Measurements from ENCODE around the gene CP.

- TF ChIP-seq POLR2AphosphoS5 (IDR thresholded peaks at IDR 0.05; ENCODE audit: low read depth) (no peak), CREB1 (CRISPR knock-in tag; IDR thresholded peaks at IDR 0.05; ENCODE audit: low read depth) (no peak), EZH2 (IDR thresholded peaks at IDR 0.05; ENCODE audit: low read depth, unreplicated experiment) (no peak), REST (IDR thresholded peaks at IDR 0.05; ENCODE audit: unreplicated experiment) (no peak), EZH2phosphoT487 (IDR thresholded peaks at IDR 0.05; ENCODE audit: unreplicated experiment) (no peak), STAT1 (IDR thresholded peaks at IDR 0.05; ENCODE audit: unreplicated experiment) (no peak), JUNB (IDR thresholded peaks at IDR 0.05; ENCODE audit: unreplicated experiment) (no peak), NANOG (IDR thresholded peaks at IDR 0.05; ENCODE audit: borderline replicate concordance) (no peak), ZNF114 (CRISPR knock-in tag; IDR thresholded peaks at IDR 0.05) (no peak)
- TF ChIP-seq, protein P1, sequence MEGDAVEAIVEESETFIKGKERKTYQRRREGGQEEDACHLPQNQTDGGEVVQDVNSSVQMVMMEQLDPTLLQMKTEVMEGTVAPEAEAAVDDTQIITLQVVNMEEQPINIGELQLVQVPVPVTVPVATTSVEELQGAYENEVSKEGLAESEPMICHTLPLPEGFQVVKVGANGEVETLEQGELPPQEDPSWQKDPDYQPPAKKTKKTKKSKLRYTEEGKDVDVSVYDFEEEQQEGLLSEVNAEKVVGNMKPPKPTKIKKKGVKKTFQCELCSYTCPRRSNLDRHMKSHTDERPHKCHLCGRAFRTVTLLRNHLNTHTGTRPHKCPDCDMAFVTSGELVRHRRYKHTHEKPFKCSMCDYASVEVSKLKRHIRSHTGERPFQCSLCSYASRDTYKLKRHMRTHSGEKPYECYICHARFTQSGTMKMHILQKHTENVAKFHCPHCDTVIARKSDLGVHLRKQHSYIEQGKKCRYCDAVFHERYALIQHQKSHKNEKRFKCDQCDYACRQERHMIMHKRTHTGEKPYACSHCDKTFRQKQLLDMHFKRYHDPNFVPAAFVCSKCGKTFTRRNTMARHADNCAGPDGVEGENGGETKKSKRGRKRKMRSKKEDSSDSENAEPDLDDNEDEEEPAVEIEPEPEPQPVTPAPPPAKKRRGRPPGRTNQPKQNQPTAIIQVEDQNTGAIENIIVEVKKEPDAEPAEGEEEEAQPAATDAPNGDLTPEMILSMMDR (conservative IDR thresholded peaks at IDR 0.05; ENCODE audit: low read depth in 2 of 2) = no peak
- TF ChIP-seq, protein P2, sequence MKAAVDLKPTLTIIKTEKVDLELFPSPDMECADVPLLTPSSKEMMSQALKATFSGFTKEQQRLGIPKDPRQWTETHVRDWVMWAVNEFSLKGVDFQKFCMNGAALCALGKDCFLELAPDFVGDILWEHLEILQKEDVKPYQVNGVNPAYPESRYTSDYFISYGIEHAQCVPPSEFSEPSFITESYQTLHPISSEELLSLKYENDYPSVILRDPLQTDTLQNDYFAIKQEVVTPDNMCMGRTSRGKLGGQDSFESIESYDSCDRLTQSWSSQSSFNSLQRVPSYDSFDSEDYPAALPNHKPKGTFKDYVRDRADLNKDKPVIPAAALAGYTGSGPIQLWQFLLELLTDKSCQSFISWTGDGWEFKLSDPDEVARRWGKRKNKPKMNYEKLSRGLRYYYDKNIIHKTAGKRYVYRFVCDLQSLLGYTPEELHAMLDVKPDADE (IDR thresholded peaks at IDR 0.05) = no peak
- TF ChIP-seq, protein P3, sequence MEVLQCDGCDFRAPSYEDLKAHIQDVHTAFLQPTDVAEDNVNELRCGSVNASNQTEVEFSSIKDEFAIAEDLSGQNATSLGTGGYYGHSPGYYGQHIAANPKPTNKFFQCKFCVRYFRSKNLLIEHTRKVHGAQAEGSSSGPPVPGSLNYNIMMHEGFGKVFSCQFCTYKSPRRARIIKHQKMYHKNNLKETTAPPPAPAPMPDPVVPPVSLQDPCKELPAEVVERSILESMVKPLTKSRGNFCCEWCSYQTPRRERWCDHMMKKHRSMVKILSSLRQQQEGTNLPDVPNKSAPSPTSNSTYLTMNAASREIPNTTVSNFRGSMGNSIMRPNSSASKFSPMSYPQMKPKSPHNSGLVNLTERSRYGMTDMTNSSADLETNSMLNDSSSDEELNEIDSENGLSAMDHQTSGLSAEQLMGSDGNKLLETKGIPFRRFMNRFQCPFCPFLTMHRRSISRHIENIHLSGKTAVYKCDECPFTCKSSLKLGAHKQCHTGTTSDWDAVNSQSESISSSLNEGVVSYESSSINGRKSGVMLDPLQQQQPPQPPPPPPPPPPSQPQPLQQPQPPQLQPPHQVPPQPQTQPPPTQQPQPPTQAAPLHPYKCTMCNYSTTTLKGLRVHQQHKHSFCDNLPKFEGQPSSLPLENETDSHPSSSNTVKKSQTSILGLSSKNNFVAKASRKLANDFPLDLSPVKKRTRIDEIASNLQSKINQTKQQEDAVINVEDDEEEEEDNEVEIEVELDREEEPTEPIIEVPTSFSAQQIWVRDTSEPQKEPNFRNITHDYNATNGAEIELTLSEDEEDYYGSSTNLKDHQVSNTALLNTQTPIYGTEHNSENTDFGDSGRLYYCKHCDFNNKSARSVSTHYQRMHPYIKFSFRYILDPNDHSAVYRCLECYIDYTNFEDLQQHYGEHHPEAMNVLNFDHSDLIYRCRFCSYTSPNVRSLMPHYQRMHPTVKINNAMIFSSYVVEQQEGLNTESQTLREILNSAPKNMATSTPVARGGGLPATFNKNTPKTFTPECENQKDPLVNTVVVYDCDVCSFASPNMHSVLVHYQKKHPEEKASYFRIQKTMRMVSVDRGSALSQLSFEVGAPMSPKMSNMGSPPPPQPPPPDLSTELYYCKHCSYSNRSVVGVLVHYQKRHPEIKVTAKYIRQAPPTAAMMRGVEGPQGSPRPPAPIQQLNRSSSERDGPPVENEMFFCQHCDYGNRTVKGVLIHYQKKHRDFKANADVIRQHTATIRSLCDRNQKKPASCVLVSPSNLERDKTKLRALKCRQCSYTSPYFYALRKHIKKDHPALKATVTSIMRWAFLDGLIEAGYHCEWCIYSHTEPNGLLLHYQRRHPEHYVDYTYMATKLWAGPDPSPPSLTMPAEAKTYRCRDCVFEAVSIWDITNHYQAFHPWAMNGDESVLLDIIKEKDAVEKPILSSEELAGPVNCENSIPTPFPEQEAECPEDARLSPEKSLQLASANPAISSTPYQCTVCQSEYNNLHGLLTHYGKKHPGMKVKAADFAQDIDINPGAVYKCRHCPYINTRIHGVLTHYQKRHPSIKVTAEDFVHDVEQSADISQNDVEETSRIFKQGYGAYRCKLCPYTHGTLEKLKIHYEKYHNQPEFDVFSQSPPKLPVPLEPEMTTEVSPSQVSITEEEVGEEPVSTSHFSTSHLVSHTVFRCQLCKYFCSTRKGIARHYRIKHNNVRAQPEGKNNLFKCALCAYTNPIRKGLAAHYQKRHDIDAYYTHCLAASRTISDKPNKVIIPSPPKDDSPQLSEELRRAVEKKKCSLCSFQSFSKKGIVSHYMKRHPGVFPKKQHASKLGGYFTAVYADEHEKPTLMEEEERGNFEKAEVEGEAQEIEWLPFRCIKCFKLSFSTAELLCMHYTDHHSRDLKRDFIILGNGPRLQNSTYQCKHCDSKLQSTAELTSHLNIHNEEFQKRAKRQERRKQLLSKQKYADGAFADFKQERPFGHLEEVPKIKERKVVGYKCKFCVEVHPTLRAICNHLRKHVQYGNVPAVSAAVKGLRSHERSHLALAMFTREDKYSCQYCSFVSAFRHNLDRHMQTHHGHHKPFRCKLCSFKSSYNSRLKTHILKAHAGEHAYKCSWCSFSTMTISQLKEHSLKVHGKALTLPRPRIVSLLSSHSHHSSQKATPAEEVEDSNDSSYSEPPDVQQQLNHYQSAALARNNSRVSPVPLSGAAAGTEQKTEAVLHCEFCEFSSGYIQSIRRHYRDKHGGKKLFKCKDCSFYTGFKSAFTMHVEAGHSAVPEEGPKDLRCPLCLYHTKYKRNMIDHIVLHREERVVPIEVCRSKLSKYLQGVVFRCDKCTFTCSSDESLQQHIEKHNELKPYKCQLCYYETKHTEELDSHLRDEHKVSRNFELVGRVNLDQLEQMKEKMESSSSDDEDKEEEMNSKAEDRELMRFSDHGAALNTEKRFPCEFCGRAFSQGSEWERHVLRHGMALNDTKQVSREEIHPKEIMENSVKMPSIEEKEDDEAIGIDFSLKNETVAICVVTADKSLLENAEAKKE (CRISPR knock-in tag; IDR thresholded peaks at IDR 0.05) = no peak
These were observed 48.1 kb upstream of the CP start for GRCh38 chr3:149269687-149270086.
